Measurements from ENCODE around the gene COL4A2.
"Not testable (repeated sequence)": the region's sequence is repeated elsewhere in the genome, so short reads cannot be mapped to it uniquely, and the experiment has no call there.

Gene COL4A2

DNA sequence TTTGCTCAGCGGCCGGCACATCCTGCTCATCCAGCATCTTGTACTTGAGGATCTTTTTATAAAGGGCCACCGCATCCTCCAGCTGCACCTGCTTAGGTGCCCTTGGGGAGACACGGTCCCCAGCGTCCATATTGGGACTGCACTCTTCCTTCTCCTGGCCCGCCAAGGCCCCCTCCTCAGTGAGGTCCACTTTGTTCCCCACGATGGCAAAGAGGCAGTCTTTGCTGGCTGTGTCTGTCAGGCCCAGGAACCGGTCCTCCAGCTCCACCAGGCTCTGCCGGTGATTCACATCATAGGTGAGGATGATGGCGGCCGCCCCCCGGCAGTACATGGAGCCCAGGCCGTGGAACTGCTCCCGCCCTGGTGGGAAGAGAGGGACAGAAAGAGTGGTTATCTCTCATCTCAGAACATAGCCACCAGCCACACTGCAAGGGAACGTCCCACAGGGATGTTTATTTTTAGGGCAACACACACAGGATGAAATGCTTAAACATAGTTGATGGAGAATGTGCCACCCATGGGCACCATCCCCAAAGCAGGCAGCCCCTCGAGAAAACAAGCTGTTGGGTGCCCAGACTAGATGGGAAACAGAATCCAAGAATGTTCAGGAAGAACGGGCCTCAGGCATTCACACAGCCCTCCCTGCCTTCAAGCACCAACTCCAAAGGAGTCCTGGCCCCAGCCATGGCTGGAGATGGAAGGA lies 216.9 kb downstream of the COL4A2 start:
- DNase-seq (ENCODE audit: low read depth, low spot score) = no peak
- no peak overlapping the region for H3K4me3 ChIP-seq (ENCODE audit: low read length)

DNA sequence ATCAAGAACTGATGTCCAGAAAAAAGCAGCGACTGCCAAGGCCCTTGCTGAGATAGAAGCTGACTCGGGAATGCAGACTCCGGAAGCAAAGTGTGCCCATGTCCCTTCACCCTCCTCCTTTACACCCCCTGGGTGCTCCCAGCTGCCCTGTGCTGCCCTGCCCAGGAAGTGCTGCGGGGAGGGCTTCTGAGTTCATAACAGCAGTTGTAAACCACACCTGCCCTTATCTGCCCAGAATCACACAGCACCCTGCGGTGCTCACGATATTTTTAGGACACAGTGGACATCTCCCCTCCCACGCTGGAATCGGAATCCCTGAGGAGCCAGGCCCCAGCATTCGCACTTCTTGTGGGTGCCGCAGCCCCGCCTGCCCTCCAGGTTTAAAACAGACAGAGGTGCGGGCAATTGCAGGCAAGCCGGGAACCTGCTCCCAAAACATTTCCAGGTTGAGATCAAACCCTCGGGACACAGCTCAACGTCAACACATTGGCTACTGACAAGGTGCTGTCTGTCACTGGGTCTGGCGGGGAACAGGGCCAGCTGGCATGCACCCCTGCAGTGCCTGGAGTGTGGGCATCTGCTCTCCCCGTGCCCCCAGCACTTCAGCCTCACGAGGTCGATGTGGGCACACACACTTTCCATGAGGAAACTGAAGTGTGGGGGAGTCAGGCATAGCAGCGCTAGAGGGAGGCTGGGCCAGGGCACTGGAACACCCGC lies 217.6 kb downstream of the COL4A2 start:
- no peak for DNase-seq (ENCODE audit: low read depth, low spot score)
- H3K4me3 ChIP-seq (ENCODE audit: low read length) = no peak overlapping the region

DNA sequence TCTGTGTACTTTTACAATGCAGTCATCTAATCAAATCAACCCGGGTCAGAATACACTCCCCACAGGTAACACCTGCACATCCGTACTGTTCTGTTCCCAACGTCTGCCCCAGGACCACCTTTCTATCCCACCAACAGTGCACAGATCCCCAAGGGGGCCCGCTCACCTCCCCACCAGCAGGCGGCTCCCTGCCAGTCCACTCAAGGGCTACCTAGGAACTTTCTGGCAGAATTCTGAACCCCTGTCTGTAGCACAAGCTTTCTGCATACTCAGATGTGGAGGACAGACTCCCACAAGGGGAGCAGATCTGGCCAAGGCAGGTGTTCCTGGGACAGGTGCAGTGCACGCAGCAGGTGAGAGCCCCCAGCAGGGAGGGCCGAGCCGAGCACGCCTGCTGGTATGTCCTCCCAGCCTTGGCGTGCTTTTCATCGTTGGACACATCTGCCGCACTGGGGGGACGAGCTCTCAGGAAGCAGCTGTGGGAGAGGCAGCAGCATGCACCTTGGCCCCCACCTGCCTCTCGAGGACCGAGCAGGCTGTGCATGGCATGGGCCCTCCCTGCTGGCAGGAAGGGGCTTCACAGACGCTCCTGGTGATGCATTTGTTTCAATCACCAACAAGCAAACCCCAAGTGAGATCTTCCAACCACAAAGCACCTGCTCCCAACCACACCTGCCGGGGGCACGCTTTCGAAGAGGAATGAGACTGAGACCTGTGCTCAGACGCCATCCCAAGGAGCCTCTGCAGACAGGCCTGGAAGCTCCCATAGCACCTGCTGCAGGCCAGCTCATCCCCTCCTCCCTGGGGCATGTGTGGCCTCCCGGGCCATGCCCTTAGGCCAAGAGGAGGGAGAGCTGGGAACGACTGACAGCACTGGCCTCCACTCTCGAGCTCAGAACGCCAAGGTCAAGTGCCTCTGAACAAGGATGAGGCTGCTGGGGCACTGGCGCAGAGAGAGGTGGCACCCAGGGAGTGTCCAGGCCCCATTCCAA lies 218.5 kb downstream of the COL4A2 start:
- DNase-seq (ENCODE audit: low read depth, low spot score) = peak; percentile 77
- no peak overlapping the region for H3K4me3 ChIP-seq (ENCODE audit: low read length)

DNA sequence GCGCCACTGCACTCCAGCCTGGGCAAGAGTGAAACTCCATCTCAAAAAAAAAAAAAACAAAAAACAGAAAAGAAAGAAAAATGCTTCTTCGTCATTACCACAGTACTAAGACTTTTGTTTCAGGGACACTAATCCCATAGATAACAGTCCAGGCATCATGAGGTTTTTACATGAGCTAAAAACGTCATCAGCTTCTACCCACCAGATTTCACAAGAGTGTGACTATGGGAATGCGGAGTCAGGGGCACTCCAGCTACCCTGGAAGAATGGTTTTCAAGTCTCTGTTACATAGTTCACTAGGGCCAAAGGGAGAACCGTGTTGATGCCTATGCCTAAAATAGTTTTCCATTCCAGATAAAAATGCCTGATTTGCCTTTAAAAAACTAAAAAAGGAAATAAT lies 221.3 kb downstream of the COL4A2 start:
- DNase-seq (ENCODE audit: low read depth, low spot score) = no peak
- no peak overlapping the region for H3K4me3 ChIP-seq (ENCODE audit: low read length)

DNA sequence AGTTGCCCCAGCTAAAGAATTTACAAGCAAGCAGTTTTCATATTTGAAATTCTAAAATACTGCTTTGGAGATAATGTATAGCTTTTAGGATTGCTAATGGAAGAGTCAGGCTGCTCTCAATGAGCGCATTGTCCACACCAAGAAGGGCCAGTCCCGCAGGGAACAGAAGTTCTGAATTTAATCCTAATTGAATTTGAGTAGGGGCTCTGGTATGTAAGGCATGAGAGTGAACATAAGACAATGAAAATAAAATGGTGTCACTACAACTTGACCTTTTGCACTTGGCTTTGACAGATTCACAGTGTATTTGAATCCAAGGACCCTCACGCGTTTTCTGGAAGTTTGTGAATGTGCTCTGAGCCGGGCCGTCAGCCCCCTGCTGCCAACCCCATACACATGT lies 221.8 kb downstream of the COL4A2 start:
- no peak overlapping the region for H3K4me3 ChIP-seq (ENCODE audit: low read length)
- DNase-seq (ENCODE audit: low read depth, low spot score) = no peak

DNA sequence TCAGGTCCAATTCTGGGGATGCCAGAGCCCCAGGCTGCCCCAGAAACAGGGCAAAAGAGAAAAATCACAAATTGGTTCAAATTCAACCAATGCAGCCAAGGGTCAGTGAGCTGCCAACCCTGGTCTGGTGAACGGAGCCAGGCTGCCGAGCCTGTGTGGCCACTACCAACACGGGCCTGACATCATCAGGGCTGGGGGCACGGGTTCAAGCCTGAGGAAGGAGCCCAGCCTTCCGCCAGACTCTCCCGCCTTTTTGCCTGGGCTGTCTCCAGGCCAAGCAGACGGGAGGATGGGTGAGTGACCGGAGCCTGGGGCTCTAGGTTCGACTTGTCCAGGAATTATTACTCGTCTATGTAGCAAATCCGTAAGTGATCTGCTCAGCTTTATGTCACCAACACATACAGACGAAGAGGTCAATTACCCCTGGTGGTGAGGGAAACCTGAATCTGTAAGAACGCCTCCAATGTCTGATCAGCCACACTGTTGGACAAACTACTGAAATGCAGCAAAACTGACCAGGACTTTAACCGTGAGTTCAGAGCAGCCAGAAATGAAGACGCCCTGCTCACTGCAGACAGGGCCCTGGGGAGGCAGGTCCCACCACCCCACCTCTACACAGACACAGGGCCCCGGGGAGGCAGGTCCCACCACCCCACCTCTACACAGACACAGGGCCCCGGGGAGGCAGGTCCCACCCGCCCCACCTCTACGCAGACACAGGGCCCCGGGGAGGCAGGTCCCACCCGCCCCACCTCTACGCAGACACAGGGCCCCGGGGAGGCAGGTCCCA lies 222.6 kb downstream of the COL4A2 start:
- DNase-seq (ENCODE audit: low read depth, low spot score) = no peak
- H3K4me3 ChIP-seq (ENCODE audit: low read length) = no peak overlapping the region

DNA sequence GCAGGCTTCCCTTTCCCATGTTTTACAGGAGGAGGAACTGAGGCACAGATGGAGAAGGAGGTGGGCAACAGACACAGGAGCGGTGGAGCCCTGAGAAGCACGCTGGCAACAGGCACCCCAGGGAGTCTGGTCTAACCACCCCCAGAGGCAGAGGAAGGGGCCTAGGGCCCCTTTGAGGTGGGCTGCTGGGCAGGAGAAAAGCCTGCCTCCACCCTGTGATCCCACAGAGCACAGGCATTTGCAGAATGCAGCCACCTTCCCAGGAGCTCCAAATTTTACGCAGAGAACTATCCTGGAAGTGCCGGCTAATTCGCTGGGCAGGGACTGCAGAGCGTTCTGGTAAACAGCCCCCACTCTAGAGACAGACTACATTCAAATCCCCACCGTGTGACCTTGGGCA lies 224.0 kb downstream of the COL4A2 start:
- H3K4me3 ChIP-seq (ENCODE audit: low read length) = no peak overlapping the region
- DNase-seq (ENCODE audit: low read depth, low spot score) = no peak

DNA sequence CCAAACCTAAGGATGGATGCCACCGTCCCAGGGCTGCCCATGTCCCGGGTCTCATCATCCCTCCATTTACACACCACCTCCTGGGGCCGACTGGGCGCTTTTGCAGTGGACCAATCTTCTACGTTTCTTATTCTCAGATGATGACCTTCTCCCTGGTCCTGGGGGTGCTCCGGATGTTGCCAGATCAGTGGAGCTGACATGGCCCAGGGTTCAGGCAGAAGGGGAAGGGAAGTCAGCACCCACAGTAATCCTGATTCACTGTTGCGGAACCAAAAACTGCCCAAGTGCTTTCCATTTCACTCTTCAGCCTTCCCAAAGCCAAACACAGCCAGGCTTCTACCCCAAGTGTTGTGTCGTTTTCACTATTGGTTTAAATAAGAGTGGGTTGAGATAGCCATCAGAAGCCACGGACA lies 224.6 kb downstream of the COL4A2 start:
- H3K4me3 ChIP-seq (ENCODE audit: low read length) = no peak overlapping the region
- DNase-seq (ENCODE audit: low read depth, low spot score) = no peak

DNA sequence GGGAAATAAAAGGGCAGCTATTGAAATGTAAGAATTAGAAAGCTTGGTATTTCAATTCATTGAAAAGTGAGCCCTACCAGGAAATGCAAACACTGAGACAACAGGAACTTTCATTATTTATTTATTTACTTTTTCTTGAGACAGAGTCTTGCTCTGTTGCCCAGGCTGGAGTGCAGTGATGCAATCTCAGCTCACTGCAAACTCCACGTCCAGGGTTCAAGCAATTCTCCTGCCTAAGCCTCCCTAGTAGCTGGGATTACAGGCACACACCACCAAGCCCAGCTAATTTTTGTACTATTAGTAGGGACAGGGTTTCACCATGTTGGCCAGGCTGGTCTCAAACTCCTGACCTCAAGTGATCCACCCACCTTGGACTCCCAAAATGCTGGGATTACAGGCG lies 225.2 kb downstream of the COL4A2 start:
- not testable (repeated sequence) for DNase-seq (ENCODE audit: low read depth, low spot score); H3K4me3 ChIP-seq (ENCODE audit: low read length)

DNA sequence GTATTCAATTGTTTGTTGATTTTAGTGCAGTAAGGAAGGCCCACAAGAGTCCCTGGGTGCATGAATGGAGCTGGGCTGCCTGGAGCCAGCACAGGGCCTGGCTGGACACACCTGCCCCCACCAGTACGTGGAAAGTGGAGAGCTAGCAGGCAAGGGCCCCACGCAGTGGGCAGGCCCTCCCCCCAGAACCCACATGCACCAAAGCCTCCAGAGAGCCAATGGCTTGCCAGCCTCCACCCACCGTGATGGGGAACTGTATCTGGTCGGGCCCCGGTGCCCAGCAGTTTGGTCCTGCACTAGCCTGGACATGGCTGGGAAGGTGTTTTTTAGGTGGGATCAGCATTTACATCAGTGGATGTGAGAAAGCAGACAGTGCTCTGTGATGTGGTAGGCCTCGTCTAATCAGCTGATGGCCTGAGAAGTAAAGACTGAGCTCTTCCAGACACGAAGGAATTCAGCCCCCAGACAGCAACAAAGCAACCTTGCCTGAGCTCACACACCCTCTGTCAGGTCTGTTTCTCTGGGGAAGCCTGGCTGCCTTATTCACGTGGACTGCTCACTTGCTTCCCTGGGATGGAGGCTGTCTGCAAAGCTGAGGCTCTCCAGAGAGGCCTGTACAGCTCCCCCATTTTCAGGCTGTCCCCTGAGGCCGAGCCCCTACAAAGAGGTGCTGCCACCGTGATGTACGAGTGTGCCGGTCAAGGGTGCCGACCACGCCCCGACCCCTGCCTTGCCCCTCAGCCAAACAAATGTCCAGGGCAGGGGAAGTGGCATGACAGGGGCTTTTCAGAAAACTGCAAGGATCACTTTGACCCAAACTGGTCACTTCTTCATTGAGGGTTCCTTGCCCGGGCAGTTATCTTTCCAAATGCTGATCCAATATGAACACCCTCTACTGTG lies 226.9 kb downstream of the COL4A2 start:
- no peak for DNase-seq (ENCODE audit: low read depth, low spot score)
- no peak overlapping the region for H3K4me3 ChIP-seq (ENCODE audit: low read length)

DNA sequence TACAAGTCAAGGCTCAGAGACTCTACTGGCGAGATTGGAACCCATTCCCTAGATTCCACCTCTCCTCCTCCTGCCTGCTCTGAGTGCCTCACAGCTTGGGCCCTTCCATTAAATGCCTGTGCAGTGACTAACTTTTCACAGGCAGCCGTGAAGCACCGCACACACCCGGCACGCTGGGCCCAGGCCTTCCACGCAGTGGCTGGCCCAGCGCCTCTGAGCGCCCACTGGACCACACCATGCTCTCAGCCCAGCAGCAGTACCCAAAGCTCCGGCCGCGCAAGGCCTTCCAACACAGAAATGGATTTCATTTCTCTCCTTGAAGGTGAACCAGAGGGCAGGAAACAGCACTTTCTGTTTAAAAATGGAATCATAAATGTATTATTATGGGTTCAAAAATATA lies 228.4 kb downstream of the COL4A2 start:
- no peak for DNase-seq (ENCODE audit: low read depth, low spot score)
- H3K4me3 ChIP-seq (ENCODE audit: low read length) = no peak overlapping the region

DNA sequence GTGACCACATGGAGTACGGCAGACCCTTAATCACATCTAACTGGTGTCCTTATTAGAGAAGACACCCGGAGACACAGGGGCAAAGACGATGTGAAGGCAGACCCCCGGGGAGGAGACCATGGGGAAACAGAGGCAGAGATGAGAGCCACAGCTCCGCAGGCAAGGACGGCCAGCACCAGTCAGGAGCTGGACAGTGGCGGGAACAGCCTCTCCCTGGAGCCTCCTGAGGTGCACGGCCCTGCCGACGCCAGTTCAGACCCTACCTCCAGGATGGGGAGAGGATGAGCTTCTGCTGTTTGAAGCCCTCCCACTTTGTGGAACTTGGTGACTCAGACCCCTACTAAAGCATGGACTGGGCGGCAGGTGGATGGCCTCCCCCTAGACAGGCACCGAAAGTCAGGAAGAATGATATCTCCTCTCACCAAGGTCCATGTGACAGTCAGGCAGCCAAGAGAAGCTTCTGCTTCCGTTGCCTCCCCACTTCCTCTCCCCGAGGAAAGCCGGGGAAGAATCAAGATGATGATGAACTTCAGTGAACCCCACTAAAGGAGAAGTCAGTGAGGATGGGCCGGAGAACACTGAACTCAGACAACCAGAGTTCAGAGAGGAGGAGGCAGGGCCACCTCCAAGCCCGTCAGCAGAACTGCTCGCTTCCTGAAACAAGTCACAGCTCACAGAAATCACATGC lies 229.1 kb downstream of the COL4A2 start:
- no peak overlapping the region for H3K4me3 ChIP-seq (ENCODE audit: low read length)
- DNase-seq (ENCODE audit: low read depth, low spot score) = no peak

DNA sequence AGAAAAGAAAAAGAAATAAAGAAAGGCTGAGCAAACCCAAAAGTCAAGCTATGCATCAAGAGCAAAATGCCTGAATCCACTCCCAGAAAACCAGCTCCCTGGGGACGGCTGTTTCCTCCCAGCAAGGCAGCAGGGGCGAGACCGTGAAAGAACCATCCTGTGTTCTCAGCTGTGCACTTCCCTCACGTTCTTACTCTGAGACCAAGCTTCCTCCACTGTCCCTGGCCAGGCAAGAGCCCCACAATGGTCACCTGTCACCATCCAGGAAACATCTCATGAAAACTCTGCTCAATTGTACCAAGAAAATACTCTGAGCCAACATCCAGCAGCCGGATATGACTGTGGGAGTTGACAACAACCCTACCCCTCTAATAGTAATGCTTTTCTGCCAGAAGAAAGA lies 231.5 kb downstream of the COL4A2 start:
- H3K4me3 ChIP-seq (ENCODE audit: low read length) = no peak overlapping the region
- no peak for DNase-seq (ENCODE audit: low read depth, low spot score)

DNA sequence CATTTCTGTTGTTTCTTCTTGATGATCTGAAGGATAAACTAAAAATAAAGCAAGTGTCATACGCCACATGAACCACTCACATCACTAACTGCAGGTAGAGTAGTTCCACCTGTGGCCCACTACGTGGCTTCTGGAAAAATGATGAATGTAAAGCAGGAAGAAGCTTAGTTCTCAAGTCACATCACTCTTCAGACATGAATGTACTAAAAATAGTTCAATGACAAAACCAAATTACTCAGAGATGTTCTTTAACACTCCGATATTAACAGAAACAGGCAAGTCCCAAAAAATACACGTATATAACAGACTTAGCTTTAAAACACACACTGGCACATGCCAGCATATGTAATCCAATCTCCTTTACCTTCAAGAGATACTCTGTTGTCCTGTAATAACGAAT lies 232.8 kb downstream of the COL4A2 start:
- DNase-seq (ENCODE audit: low read depth, low spot score) = no peak
- H3K4me3 ChIP-seq (ENCODE audit: low read length) = no peak overlapping the region

DNA sequence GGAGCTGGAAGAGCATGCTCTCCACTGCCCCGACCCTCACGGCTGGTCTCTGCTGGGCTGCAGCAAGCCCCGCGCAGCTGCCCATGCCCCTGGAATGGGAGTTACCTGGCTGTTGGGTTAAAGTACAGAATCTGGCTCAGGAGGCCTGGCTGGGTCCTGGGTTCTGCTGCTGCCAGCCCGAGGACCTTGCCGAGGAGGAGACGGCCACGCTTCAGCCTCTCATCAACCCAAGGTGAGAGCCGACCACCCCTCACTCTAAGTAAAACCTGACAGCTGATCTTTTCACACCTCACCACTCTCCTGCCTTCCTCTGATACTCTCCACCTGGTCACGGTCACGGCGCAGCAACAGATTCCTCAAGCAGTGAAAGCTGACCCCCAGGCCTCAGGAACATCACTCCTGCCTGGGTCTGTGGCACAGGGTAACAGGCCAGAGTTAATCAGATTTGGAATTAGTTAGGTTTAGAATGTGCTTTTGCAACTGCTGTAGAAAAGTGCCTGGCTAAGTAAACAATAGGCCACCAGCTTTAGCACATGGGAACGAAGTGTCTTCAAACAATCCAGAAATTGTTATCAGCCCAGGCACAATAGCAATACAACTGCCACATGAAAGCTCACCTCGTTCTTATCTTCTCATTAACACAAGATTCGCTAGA lies 233.9 kb downstream of the COL4A2 start:
- H3K4me3 ChIP-seq (ENCODE audit: low read length) = no peak overlapping the region
- DNase-seq (ENCODE audit: low read depth, low spot score) = no peak

DNA sequence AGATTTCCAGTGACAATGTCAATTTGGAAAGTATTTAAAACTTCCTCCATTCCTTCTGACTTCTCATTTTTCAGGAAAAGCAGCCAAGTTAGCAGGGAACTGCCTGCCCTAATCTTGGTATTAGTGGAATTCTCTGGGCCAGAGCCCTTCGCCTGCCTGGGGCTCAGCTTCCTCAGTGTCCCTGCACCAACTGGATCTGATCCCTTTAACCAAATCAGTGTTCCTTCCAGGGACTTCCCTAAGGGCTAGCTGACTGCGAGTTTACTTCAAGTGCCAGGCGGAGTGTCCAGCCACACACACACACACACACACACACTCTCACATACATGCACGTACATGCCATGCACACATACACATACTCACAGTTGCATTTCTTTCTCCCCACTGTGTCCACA lies 234.4 kb downstream of the COL4A2 start:
- no peak for DNase-seq (ENCODE audit: low read depth, low spot score)
- H3K4me3 ChIP-seq (ENCODE audit: low read length) = no peak overlapping the region

DNA sequence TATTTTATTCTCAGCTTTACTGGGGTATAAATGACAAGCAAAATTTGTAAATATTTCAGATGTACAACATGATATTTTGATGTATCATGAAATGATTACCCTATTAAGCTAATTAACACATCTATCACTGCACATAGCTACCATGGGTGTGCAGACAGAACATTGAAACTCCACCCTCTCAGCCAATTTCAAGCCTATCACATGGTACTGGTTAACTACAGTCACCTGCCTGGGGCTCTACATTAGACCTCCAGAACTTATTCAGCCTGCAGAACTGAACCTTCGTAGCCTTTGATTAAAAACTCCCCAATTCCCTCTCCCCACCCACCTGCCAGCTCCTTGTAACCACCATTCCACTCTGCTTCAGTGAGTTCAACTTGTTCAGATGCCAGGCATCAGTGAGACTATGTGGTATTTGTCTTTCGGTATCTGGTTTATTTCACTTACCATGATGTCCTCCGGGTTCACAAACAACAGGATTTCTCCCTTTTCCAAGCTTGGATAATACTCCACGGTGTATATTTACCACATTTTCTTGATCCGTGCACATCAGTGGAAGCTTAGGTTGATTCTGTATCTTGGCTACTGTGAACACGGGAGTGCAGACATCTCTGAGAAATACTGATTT lies 235.2 kb downstream of the COL4A2 start:
- no peak overlapping the region for H3K4me3 ChIP-seq (ENCODE audit: low read length)
- DNase-seq (ENCODE audit: low read depth, low spot score) = no peak
